Measurements from ENCODE around the gene GHR. TPM values are rescaled to one million over a fixed set of nuclear protein-coding genes. Genes with fewer than 3 reads are reported as not detected.
"Not testable (repeated sequence)": the region's sequence is repeated elsewhere in the genome, so short reads cannot be mapped to it uniquely, and the experiment has no call there.

GHR gene
- total RNA-seq, 1 experiment from 2014 or later = not detected

DNA sequence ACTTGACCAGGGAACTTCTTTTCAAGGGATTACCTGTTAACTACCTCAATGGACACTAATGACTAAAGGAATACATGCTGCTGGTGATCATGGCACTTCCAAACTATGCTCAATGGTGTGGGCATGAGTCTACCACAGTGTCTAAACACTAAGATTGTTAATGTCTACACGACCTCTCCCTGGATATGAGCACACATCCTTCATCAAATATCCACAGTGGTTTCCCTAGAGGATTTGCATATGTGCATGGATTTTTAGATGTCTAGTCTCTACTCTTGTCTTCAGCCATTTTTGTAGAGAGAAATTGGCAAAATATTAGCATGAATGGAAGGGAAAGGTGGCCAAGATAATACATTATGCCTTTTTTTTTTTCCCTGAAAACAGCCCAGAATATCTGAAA, 220.1 kb downstream of the GHR start:
- DNase-seq (ENCODE audit: low read depth) = no peak

DNA sequence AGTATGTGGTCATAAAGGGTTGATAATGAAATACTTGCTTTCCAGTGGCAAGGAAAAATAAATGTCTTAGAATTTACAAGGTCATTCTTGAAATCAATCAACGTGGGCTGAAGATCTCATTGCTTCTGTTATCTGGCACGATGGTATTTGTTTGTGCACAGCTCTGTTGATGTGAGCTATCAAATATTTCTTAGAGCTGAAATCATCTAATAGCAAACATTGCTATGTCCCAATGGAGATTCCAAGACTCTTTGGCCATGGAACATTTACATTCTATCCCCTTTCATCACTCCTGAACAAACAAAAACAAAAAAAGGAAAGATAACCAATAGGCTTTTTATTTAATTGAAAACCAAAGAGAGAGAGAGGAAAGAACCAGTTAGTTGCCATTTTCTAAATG, 221.9 kb downstream of the GHR start:
- no peak for DNase-seq (ENCODE audit: low read depth)

GRCh38 chr5:42648036-42648435, 224.8 kb downstream of the GHR start:
- no peak for DNase-seq (ENCODE audit: low read depth)

DNA sequence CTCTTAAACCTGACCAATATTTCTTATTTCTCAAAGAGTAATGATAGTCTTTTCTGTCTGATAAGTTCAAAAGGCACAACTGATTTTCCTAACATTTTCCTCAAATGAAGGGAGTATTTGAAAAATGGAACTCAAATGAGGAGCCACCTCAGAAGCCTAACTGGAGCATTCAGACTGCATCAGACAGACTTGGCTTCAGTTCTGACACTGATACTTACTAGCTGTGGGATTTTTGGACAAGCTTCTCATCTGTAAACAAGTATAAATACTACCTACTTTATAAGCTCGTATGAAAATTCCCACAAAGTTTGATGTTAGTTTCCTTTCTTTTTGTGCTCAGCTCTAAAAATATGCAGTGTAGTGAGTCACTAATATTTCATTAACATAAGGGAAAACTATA, 225.7 kb downstream of the GHR start:
- no peak for DNase-seq (ENCODE audit: low read depth)

DNA sequence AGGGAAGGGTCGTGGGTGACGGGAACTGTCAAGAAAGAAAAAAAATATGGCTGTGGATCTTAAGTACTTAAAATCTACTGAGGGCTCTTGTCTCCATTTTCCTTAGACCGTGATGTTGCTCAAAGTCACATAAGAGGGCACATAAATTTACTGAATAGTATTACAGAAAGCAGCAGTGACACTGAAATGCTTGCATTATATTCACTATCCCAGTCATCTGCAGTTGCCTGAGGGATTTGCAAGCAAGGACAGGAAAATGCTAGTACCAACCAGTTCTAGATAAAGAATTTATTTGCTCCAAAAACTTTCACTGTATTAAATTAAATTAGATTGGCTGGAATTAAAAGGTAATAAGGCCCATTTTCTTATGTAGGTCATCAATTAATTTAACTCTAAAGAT, 226.8 kb downstream of the GHR start:
- no peak for DNase-seq (ENCODE audit: low read depth)

GRCh38 chr5:42653705-42654104, 230.5 kb downstream of the GHR start:
- no peak for DNase-seq (ENCODE audit: low read depth)

DNA sequence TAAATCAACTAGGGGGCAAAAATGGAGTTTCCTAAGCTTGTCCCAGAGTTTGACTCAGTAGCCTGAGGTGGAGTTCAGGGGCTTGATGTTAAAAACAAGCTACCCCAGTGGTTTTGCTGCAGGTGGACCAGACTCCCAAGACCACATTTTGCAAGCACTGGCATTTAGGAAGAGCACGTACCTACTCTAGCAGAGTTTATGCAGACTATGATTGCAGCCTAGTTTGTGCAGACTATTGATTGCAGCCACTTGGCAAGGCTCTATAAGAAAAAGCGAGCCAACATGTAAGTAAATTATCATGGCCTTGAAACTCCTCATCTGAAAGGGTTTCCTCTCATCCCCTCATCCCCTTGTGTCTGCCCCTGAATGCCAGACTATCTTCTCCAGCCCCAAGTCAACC, 231.4 kb downstream of the GHR start:
- no peak for DNase-seq (ENCODE audit: low read depth)

GRCh38 chr5:42655982-42656650, 232.9 kb downstream of the GHR start:
- DNase-seq (ENCODE audit: low read depth) = no peak

- DNase-seq (ENCODE audit: low read depth) = no peak
Observed at GRCh38 chr5:42656651-42657015, 233.4 kb downstream of the GHR start.

- DNase-seq (ENCODE audit: low read depth) = not testable (repeated sequence)
Observed at GRCh38 chr5:42659869-42660268, 236.6 kb downstream of the GHR start.

DNA sequence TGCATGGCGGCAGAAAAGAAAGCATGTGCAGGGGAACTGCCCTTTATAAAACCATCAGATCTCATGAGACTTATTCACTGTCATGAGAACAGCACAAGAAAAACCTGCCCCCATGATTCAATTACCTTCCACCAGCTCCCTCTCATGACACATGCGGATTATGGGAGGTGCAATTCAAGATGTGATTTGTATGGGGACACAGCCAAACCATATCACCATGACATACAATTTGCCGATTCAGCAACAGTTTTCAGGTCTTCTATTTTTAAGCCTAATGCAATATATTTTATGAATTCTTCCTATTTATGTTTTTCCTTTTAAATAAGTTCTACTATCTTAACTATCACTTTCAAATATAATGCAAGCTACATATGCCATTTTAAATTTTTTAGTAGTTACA, 242.6 kb downstream of the GHR start:
- DNase-seq (ENCODE audit: low read depth) = no peak

- no peak for DNase-seq (ENCODE audit: low read depth)
Observed at GRCh38 chr5:42666869-42667268, 243.6 kb downstream of the GHR start.

- DNase-seq (ENCODE audit: low read depth) = no peak
Observed at GRCh38 chr5:42668254-42668653, 245.0 kb downstream of the GHR start.

DNA sequence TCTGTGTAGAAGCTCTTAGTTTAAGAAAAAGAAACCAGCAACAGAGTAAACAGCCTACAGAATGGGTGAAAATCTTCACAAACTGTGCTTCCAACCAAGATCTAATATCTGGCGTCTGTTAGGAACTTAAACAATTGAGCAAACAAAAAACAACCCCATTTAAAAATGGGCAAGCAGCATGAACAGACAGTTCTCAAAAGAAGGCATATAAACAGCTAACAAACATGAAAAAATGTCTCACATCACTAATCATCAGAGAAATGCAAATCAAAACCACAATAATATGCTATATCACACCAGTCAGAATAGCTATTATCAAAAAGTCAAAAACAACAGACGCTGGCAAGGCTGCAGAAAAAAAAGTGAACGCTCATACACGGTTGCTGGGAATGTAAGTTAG, 249.7 kb downstream of the GHR start:
- no peak for DNase-seq (ENCODE audit: low read depth)

GRCh38 chr5:42675602-42676001, 252.4 kb downstream of the GHR start:
- no peak for DNase-seq (ENCODE audit: low read depth)

GRCh38 chr5:42676362-42676761, 253.1 kb downstream of the GHR start:
- DNase-seq (ENCODE audit: low read depth) = no peak

DNA sequence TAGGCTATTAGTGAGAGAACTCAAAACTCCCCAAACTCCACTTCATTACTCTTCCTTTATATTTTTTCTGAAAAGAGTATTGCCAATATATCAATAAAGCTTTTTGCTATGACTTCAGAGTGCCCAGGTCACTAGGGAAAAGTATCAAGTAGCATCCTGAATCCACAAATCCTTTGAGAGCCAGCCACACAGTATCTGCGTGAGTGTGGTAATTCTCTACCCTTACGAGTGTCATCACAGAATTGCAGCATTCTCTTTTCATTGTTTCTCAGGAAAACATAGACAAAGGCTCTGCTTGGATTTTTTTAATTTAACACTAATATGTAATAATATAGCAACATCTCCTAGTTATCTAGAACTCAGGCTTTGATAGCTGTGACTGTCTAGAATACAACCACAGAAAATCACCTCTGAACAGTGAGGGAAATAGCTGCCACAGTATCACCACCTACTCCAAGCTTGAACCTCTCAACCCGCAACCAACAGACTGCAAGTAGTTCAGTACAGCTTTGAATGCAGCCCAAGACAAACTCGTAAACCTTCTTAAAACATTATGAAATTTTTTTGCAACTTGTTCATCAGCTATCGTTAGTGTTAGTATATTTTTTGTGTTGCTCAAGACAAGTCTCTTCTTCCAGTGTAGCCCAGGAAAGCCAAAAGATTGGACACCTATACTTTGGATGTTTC, 254.1 kb downstream of the GHR start:
- DNase-seq (ENCODE audit: low read depth) = no peak

- no peak for DNase-seq (ENCODE audit: low read depth)
Observed at GRCh38 chr5:42680046-42680445, 256.8 kb downstream of the GHR start.

GRCh38 chr5:42685078-42685477, 261.8 kb downstream of the GHR start:
- DNase-seq (ENCODE audit: low read depth) = not testable (repeated sequence)

GRCh38 chr5:42689391-42689790, 266.2 kb downstream of the GHR start:
- no peak for DNase-seq (ENCODE audit: low read depth)

DNA sequence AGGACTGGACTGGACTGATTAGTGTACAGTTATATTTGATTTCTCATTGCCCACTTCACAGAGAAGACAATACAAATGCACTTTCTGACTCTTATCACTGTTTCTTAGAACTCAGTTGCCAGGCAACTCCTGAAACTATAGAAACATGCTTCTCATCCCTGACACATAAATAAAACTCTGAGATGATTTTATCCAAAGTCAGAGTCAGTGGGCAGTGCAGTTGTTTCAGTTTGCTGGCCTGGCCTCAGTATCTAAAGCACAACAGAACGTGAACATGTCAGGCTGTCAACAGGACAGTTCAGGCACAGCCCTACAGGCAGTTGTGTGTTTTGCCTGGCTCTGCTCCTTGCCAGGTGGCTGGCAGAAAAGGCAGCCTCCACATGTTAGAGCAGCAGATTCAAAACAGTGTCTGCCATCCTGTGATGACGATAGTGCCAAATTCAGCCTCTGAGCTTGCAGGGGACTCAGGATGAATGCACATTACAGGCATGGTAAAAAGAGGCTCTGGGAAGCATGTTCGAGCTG, 268.2 kb downstream of the GHR start:
- no peak for DNase-seq (ENCODE audit: low read depth)

DNA sequence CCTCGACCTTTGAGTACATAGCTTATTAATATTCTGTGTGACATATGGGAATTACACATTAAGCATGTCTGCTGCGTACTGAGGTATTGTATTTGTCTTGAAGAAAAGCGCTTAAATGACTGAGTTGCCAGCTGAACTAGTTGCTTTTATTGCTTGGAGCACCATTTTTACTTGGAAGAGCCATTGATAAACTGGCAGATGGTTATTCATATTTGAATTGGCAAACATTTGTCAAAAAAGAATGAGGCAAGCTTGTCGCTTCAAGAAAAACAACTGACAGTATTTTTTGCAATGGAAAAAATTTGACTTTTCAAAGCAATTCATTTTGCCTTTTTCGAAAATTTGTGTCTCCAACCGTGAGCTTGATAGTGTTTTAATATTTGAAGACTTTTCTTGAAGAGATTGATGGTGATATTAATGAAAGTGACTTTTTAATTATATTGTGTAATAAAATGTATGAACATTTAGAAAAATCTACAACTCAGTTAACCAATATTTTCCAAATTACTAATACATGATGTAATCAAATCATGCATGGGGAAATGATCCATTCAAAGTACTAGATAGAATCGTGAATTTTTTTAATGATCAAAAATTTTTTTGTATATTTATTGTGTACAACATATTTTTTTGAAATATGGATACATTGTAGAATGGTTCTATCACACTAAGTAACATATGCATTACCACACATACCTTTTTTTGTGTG, 278.3 kb downstream of the GHR start:
- DNase-seq (ENCODE audit: low read depth) = no peak

- DNase-seq (ENCODE audit: low read depth) = no peak
Observed at GRCh38 chr5:42703238-42703637, 280.0 kb downstream of the GHR start.
